ENCODE data around the gene IDH3G.

Gene IDH3G

GRCh38 chrX:153791104-153791852 lies 2.9 kb downstream of the IDH3G start:
- DNase-seq (ENCODE audit: low spot score), result no peak

GRCh38 chrX:153789654-153790053 lies 4.5 kb downstream of the IDH3G start:
- DNase-seq (ENCODE audit: low spot score), result no peak

- DNase-seq (ENCODE audit: low spot score), result no peak
Observed at GRCh38 chrX:153786669-153787068, 7.5 kb downstream of the IDH3G start.

GRCh38 chrX:153784325-153784967 lies 9.7 kb downstream of the IDH3G start:
- no peak for DNase-seq (ENCODE audit: low spot score)

- no peak for DNase-seq (ENCODE audit: low spot score)
Observed at GRCh38 chrX:153783378-153784013, 10.7 kb downstream of the IDH3G start.

GRCh38 chrX:153782871-153783270 lies 11.3 kb downstream of the IDH3G start:
- DNase-seq (ENCODE audit: low spot score), result no peak

DNA sequence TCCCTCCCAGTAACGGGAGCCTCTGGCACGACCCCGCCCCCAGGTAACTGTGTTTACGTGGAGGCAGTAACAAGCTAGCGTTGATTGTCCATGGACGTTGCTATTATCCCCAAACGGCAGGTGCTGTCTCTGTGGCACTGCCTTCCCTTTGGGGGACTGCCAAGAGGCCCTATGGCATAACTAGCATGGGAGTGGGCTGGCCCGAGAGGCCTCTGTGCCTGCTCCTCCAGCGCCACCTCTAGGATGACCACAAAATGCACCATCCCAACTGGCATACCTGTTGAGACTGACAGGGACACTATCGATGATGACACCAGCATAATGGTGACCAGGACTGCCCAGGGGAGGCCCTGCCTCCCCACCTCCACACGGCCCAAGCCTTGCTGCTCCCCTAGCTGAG lies 11.9 kb downstream of the IDH3G start:
- DNase-seq (ENCODE audit: low spot score), result no peak

DNA sequence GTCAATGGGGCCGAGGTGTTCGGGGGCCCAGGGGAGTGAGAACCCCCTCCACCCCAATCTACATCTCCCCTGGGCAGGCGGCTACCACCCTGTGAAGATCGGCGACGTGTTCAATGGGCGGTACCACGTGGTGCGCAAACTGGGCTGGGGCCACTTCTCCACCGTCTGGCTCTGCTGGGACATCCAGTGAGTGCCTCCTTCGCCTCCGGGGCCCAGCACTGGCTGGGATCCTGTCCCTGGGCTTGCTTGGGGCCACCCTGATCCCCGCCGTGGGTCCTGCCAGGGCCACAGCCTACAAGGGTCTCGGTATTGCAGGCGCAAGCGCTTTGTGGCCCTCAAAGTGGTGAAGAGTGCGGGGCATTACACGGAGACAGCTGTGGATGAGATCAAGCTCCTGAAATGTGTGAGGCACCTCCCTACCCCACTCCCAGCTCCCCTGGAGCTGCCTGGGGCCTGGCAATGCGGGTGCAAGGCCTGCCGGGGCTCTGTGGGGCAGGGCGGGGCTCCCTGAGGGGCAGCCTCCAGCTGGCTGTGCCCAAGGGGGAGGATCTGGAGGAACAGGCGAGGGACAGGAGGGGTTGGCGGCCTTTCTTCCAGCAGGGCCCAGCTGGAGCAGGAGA lies 12.6 kb downstream of the IDH3G start:
- DNase-seq (ENCODE audit: low spot score), result no peak

DNA sequence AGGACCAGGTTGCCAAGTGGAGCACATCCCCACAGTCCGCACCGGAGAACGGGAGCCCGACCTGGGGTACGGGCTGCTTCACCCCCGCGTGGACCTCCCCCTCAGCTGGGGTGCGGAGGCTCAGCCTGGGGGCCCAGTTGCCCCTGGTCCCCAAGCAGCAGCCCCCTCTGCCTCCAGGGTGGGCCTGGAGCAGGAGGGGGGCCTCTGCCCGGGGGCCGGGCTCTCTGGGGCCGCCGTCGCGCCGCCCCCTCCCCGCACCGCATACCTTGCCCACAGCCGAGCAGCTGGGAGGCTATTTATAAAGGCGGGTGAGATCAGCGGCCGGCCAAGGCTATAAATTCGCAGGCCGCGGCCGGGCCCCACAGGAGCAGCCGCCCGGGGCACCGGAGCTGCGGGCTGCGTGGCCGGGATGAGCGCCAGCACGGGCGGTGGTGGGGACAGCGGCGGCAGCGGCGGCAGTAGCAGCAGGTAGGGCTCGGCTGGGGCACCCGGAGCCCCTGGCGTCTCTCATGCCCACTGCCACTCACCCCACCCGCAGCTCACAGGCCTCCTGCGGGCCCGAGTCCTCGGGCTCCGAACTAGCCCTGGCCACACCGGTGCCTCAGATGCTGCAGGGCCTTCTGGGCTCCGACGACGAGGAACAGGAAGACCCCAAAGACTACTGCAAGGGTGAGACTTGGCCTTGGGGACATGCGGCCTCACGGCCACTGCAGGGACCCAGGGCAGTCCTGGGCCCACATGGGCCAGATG lies 13.3 kb downstream of the IDH3G start, which contains the start of gene SRPK3:
Gene SRPK3 (plus strand): TSS at position 364 of the 750 bp plus-strand sequence. CDS start 46 bp downstream, at position 410.
- DNase-seq (ENCODE audit: low spot score), result no peak

DNA sequence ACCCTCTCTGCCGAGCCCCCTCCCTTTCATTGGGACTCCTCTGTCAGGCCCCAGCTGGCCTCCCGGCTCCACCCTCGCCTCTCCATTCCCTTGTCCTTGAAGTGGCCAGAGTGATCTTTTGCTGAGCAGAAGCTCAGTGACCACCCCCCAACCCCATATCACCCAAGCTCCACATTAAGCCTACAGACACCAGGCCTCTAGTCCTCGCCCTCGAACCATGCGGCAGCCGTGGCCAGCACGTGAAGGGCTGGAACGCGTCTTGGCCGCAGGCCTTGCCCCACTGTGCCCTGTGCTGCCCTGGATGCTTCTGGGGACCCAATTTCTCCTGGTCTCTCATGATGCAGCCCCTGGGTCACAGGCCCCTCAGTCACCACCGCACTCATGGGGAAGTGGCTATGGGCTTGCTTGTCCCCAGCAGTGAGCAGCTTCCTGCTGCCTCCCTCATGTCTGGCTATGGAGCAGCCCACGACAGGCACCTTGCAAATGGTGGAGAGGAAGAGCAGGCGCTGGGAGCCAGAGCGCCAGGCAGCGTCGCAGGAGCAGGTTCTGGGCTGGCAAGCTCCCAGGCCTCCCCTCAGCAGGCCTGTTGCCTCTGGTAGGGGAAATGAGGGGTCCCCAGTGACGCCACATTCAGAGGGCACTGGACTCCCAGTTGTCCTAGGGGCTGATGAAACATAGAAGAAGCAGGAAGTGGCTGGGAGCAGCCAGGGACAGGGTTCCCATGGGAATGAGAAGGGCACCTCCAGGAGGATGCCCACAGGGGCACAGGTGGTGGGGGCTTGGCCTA lies 14.1 kb downstream of the IDH3G start:
- DNase-seq (ENCODE audit: low spot score), result no peak

DNA sequence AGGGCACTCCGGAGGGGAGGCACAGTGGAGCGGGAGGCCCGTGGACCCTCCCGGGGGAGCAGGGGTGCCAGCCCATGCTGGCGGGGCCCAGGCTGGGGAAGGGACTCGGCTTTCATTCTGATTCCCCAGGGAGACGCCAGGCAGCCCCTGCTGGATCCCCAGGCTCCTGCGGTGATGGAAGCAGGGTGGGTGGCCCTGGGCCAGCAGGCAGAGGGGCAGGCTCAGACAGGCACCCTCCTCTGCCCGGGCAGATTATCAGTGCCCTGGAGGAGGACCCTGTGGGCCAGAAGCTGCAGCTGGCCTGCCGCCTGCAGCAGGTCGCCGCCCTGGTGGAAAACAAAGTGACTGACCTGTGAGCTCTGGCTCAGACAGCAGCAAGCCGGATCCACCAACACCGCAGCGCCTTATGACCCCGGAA lies 15.5 kb downstream of the IDH3G start:
- no peak for DNase-seq (ENCODE audit: low spot score)

- DNase-seq (ENCODE audit: low spot score), result no peak
Observed at GRCh38 chrX:153778181-153778580, 16.0 kb downstream of the IDH3G start.

GRCh38 chrX:153777261-153778090 lies 16.7 kb downstream of the IDH3G start:
- no peak for DNase-seq (ENCODE audit: low spot score)

GRCh38 chrX:153776611-153777045 lies 17.5 kb downstream of the IDH3G start:
- no peak for DNase-seq (ENCODE audit: low spot score)

DNA sequence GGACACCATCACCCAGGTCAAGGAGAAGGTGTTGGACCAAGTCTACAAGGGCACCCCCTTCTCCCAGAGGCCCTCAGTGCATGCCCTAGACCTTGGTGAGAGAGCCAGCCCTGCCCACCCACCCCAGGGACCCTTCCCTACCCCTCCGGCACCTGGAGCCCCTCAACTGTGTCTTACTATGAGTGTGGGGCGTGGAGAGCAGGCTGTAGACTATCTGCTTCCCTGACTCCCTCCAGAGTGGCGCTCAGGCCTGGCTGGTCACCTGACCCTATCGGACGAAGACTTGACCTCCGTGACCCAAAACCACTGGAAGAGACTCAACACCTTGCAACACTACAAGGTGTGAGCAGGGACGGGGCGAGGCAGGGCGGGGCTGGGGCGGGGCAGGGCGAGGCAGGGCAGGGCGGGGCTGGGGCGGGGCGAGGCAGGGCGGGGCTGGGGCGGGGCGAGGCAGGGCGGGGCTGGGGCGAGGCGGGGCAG lies 18.0 kb downstream of the IDH3G start:
- DNase-seq (ENCODE audit: low spot score), result no peak

DNA sequence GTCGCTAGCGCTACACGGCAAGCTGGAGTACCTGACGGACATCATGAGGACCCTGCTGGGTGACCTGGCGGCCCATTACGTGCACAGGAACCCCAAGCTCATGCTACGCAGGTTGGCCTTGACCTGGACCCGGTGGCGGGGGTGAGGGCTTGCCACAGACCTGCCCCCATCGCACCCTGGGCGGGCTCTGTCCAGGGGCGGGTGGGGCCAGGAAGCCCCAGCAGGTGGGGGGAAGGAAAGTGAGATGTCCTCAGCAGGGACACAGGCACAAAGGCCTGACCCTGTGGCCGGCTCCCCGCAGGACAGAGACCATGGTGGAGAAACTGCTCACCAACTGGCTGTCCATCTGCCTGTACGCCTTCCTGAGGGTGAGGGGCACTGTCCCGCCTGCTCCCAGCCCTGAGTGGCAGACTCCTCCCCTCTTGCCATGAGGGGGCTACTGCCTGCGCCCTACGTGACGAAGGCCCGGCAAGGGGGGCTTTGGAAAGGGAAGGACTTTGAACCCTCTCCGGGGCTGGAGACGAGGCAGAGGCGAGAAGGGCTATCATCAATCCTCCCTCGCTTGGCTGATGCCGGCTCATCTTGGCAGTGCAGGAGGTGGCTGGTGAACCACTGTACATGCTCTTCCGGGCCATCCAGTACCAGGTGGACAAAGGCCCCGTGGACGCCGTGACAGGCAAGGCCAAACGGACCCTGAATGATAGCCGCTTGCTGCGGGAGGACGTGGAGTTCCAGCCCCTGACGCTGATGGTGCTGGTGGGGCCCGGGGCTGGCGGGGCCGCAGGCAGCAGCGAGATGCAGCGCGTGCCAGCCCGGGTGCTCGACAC lies 18.7 kb downstream of the IDH3G start:
- DNase-seq (ENCODE audit: low spot score), result no peak

- no peak for DNase-seq (ENCODE audit: low spot score)
Observed at GRCh38 chrX:153774576-153775292, 19.4 kb downstream of the IDH3G start.

All from CD4-positive, alpha-beta T cell treated with Interleukin-2 at 100 ng/mL for 4 hours (primary cell).